ENCODE data around the gene INS.
"Not testable (repeated sequence)": the region's sequence is repeated elsewhere in the genome, so short reads cannot be mapped to it uniquely, and the experiment has no call there.

The INS gene

DNA sequence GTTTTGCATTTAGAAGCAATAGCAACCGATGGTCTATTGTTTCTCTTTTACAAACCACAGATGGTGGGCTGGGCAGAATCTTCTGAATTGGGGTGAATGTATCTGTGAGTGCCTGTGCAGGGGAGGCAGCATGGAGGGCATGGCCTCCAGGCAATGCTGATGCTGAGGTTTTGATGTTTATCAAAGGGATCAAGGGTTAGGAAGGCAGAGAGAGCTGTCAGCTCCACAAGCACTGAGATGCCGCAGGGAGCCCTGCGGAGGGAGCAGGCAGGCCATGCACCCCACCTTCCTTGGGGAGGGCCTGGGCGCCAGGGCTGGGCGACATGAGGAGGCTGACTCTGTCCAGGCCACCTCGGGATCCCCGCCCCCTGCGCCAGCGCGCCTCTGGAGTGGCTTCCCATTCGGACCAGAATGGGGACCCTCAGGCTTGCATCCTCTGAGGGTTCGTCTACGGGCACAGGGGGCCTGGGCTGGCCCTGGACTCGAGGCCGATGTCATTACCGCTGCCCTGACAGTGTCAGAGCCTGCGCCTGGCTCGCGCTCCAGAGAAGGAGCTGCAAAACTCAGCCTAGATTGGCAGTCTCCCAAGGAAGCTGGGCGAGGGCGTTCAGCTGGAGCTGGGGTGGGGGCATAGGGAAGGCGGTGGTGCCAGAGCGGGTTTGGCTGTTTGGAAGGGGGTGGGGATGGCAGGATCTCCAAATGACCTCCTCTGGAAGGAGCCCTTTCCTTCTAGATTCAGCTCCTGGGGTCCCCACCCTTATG, 24.5 kb upstream of the INS start:
- no peak overlapping the region for H3K9ac ChIP-seq (ENCODE audit: low read length)
- H3K4me1 ChIP-seq (ENCODE audit: control insufficient read depth, insufficient read depth, low read length), result no peaks in the 10 kb centered on the region
- no peaks in the 10 kb centered on the region for H3K36me3 ChIP-seq (ENCODE audit: control insufficient read depth, insufficient read depth, low read length)
- no peak overlapping the region for H3K4me3 ChIP-seq (ENCODE audit: low read length)
- no peak overlapping the region for H3K27ac ChIP-seq (ENCODE audit: low read depth, low read length)
- H3K27me3 ChIP-seq (ENCODE audit: control insufficient read depth, insufficient read depth, low read length), result peaks cover 11% of the 10 kb centered on the region

DNA sequence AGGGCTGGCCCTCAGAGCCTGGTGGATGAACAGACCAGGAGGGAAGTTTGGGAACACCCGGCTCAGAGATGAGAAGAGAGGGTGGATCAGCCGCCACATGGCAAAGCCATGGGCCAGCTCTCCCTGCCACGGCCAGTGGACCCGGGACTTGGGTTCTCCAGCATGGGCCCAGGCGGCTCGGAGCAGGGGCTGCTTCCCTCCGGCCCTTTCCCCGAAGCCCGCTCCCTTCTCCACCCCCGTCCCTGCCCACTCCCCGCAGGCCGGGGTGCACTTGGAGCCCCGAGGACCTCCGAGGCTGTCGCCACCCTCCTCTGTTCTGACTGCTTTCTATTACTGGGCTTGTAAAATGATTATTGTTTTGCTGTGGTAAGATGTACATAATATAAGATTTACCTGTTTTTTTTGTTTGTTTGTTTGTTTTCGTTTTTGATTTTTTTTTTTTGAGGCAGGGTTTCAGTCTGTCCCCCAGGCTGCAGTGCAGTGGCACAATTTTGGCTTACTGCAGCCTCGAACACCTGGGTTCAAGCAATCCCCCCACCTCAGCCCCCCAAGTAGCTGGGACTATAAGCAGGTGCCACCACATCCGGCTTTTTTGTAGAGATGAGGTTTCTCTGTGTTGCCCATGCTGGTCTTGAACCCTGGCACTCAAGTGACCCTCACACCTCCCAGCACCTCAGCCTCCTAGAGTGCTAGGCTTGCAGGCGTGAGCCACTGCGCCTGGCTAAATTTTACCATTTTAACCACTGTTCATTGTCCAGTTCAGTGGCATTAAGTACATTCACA, 21.9 kb upstream of the INS start:
- Histone ChIP-seq H3K9ac (ENCODE audit: low read length) (no peak overlapping the region), H3K27ac (ENCODE audit: low read depth, low read length) (no peak overlapping the region), H3K4me1 (ENCODE audit: control insufficient read depth, insufficient read depth, low read length) (no peaks in the 10 kb centered on the region), H3K36me3 (ENCODE audit: control insufficient read depth, insufficient read depth, low read length) (no peaks in the 10 kb centered on the region), H3K4me3 (ENCODE audit: low read length) (no peak overlapping the region), H3K27me3 (ENCODE audit: control insufficient read depth, insufficient read depth, low read length) (peaks cover 9% of the 10 kb centered on the region)

DNA sequence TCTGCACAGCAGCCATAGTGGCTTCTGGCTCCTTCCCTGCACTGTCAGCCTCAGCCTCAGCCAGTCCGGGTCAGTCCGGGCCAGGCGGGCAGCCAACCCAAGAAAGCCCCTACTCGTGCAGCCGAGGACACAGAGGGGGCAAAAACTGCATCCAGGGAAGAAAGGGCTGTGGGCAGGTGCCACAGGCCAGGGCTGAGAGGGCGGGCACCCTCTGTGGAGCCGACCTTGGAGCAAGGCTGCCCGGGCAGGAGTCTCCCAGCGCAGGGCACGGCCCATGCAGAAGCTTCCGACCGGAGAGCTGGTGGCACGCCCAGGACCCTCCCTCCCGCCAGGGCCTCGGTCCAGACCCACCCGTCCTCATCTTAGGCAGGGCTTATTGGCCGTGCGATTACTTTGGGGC, 21.1 kb upstream of the INS start:
- Histone ChIP-seq H3K9ac (ENCODE audit: low read length) (no peak overlapping the region), H3K27ac (ENCODE audit: low read depth, low read length) (no peak overlapping the region), H3K36me3 (ENCODE audit: control insufficient read depth, insufficient read depth, low read length) (no peaks in the 10 kb centered on the region), H3K4me1 (ENCODE audit: control insufficient read depth, insufficient read depth, low read length) (no peaks in the 10 kb centered on the region), H3K27me3 (ENCODE audit: control insufficient read depth, insufficient read depth, low read length) (peaks cover 9% of the 10 kb centered on the region), H3K4me3 (ENCODE audit: low read length) (no peak overlapping the region)

DNA sequence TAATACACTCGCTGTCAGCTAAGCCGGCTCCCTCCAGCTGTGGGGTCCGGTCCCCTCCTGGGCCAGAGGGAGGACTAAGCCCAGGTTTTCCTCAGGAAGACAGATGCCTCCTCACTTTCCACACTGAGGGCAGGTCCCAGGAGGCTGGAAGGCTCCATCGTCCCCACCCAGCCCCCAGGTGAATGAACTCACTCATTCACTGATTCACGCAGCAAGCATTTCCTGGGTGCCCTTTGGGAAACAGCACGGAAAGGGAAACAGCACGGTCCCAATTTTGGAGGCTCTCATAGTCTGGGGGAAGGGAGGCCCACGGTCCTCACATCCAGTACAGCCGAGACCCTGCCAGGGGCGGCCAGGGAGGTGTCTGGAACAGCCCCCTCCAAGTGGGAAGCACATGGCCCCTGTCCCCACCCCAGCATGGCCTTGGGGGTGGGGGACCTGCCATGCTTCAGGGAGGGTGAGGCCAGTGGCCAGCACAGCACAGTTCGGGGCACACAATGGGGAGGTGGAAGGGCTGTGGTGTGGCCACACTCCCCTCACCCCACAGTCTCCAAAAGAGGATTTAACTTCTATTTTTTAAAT, 19.9 kb upstream of the INS start:
- no peak overlapping the region for H3K4me3 ChIP-seq (ENCODE audit: low read length)
- H3K27me3 ChIP-seq (ENCODE audit: control insufficient read depth, insufficient read depth, low read length), result peaks cover 5% of the 10 kb centered on the region
- no peak overlapping the region for H3K27ac ChIP-seq (ENCODE audit: low read depth, low read length)
- H3K4me1 ChIP-seq (ENCODE audit: control insufficient read depth, insufficient read depth, low read length), result no peaks in the 10 kb centered on the region
- no peaks in the 10 kb centered on the region for H3K36me3 ChIP-seq (ENCODE audit: control insufficient read depth, insufficient read depth, low read length)
- no peak overlapping the region for H3K9ac ChIP-seq (ENCODE audit: low read length)

DNA sequence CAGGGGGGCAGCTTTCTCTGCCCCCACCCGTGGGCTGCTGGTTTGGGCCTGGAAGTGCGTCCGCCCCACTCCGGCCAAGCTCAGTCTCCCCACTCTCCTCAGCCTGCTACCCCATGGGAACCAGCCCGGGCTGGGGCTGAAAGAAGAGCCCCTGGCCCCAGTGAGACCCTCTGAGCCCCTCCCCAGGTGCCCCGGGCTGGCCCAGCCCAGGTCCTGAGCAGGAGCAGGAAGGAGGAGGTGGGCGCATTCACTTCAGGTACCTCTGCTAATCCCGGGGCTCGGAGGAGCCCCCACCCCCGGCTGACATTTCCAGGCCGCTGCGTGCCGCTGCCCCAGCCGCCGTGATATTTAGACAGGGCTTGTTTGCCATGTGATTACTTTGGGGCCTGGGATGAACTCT, 19.3 kb upstream of the INS start:
- Histone ChIP-seq H3K4me1 (ENCODE audit: control insufficient read depth, insufficient read depth, low read length) (no peaks in the 10 kb centered on the region), H3K36me3 (ENCODE audit: control insufficient read depth, insufficient read depth, low read length) (no peaks in the 10 kb centered on the region), H3K9ac (ENCODE audit: low read length) (no peak overlapping the region), H3K27me3 (ENCODE audit: control insufficient read depth, insufficient read depth, low read length) (peaks cover 2% of the 10 kb centered on the region), H3K4me3 (ENCODE audit: low read length) (no peak overlapping the region), H3K27ac (ENCODE audit: low read depth, low read length) (no peak overlapping the region)

DNA sequence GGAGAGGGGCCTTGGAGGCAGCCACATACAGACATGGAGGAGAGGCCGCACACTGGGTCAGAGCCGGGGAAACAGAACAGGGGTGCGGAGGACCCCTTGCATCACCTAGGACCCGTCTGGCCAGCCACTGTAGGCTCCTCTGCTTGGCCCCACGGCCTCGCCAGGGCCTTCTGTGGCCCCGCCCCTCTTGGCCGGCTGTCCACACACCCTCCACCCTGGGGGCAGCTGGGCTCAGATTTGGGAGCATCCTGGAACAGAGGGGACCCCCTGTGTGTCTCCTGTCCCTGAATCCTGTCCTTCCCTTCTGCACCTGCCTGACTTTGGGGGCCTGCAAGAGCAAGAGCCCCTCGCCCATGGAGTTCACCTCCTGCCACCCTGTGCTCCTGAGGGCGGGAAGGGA, 18.5 kb upstream of the INS start:
- Histone ChIP-seq H3K9ac (ENCODE audit: low read length) (no peak overlapping the region), H3K4me3 (ENCODE audit: low read length) (no peak overlapping the region), H3K27ac (ENCODE audit: low read depth, low read length) (no peak overlapping the region), H3K27me3 (ENCODE audit: control insufficient read depth, insufficient read depth, low read length) (no peaks in the 10 kb centered on the region), H3K36me3 (ENCODE audit: control insufficient read depth, insufficient read depth, low read length) (no peaks in the 10 kb centered on the region), H3K4me1 (ENCODE audit: control insufficient read depth, insufficient read depth, low read length) (no peaks in the 10 kb centered on the region)

DNA sequence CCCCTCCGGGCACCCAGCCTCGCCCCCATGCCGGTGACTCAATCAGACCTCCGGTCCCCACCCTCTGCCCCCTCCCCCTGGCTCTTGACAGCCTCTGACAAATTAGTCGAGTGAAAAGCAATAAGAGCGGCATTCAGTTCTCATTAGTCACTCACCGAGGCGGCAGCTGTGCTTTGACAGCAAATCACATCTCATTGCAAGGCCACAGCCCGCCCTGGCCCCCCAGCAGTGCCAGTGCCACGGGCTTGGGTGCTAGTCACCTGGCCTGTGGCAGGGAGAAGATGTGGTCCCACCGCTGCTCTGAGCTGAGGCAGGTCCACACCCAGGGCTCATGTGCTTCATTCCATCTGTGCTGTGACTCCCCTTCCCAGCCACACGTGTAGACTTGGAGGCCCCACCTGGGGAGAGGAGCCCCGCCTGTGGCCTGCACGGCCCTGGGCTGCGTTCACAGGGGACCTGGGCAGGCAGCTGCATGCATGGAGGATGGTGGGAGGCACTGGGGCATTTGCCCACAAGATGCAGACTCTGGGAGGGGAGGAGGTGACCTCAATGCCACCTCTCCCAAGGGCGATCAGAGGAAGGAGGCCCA, 18.0 kb upstream of the INS start:
- Histone ChIP-seq H3K9ac (ENCODE audit: low read length) (no peak overlapping the region), H3K27me3 (ENCODE audit: control insufficient read depth, insufficient read depth, low read length) (no peaks in the 10 kb centered on the region), H3K4me3 (ENCODE audit: low read length) (no peak overlapping the region), H3K4me1 (ENCODE audit: control insufficient read depth, insufficient read depth, low read length) (no peaks in the 10 kb centered on the region), H3K27ac (ENCODE audit: low read depth, low read length) (no peak overlapping the region), H3K36me3 (ENCODE audit: control insufficient read depth, insufficient read depth, low read length) (no peaks in the 10 kb centered on the region)

DNA sequence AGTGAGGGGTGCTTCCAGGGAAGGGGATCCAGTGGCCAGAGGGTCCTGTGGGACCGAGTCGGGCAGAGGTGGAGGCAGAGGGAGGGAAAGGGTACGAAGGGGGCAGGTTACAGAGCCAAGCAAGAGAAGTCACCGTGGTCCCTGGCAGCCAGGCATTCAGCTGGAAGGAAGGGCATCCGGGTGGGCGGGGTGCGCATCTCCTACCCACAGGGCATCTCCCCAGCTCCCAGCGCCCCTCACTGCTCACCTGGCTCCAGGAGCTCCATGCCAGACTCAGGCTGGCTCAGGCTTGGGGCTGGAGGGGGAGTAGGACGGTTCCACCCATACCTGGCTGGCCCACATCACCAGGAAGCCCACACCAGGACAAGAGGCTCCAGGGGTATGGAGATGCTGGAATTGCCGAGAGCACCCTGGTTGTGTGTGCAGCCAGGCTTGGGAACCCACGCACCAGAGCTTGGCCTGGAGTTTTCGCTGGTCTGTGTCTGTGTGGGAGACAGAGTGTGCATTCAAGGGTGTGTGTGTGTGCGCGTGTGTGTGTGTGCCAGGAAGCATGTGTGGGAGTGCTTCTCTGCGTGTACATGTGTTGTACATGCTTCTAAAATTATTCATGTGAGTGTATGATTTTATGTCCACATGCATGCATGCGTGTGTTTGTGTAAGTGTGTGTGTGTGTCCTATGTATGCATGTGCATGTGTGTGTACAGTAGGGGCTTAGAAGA, 17.2 kb upstream of the INS start:
- H3K27ac ChIP-seq (ENCODE audit: low read depth, low read length); H3K36me3 ChIP-seq (ENCODE audit: control insufficient read depth, insufficient read depth, low read length); H3K27me3 ChIP-seq (ENCODE audit: control insufficient read depth, insufficient read depth, low read length); H3K9ac ChIP-seq (ENCODE audit: low read length); H3K4me1 ChIP-seq (ENCODE audit: control insufficient read depth, insufficient read depth, low read length); H3K4me3 ChIP-seq (ENCODE audit: low read length): not testable (repeated sequence)

DNA sequence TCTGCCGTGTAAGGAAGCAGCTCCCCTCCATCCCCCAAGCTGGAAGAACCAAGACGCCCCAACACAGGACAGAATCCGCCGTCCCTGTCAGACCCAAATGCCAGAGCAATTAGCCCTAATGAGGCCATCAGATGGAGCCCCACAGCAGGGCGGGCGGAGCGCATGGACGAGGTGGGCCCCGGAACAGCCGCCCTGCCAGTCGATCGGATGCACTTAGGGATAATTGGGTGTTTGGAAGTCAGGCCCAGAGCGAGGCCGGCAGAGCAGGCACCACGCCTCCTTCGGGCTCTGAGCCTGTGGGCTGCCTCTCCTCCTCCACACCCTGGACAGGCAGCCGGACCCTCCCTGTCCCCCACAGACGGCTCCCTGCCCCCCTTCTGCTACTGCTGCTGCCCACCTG, 16.1 kb upstream of the INS start:
- Histone ChIP-seq H3K27me3 (ENCODE audit: control insufficient read depth, insufficient read depth, low read length) (no peaks in the 10 kb centered on the region), H3K36me3 (ENCODE audit: control insufficient read depth, insufficient read depth, low read length) (no peaks in the 10 kb centered on the region)

DNA sequence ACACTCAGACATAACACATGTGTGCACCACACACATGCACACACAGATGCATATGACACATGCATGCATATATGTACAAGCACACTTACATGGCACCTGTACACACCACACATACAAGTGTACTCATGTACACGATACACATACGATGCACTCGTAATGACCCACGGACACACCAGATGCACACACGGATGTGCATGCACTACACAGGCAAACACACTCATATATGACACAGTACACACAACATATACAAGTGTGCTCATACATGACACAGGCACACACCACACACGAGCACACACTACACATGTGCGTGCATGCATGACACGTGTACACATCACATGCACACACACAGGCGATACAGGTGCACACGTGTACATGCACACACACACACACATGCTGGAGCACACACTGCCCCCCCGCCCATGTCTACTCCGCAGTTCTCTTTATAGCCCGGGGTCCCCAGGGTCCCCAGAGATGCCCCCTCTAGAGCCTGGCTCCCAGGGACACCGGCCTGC, 15.4 kb upstream of the INS start:
- no peak overlapping the region for H3K9ac ChIP-seq (ENCODE audit: low read length)
- no peak overlapping the region for H3K4me3 ChIP-seq (ENCODE audit: low read length)
- no peak overlapping the region for H3K27ac ChIP-seq (ENCODE audit: low read depth, low read length)
- no peaks in the 10 kb centered on the region for H3K4me1 ChIP-seq (ENCODE audit: control insufficient read depth, insufficient read depth, low read length)
- no peaks in the 10 kb centered on the region for H3K36me3 ChIP-seq (ENCODE audit: control insufficient read depth, insufficient read depth, low read length)
- H3K27me3 ChIP-seq (ENCODE audit: control insufficient read depth, insufficient read depth, low read length), result no peaks in the 10 kb centered on the region

More for the DNA sequence above, 16.1 kb upstream of the INS start:
- no peak overlapping the region for H3K9ac ChIP-seq (ENCODE audit: low read length)
- H3K4me3 ChIP-seq (ENCODE audit: low read length), result no peak overlapping the region
- no peaks in the 10 kb centered on the region for H3K4me1 ChIP-seq (ENCODE audit: control insufficient read depth, insufficient read depth, low read length)
- no peak overlapping the region for H3K27ac ChIP-seq (ENCODE audit: low read depth, low read length)

DNA sequence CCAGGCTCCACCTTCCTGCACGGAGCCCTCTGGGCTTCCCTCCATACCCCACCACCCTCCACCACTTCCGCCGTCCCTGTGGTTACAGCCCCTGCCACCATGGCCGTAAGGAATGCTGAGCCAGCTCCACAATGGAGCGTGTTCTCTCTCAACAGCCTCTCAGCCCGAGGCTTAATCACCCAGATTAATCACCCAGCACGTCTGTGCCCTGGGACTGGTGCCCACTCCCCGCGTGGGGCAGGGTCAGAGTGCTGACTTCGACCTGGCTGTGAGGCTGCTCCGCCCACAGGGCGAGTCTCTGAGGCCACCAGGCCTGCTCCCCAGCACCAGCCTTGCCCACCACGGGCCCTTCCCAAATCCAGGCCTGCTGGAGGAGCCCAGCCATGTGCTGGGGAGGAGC, 14.7 kb upstream of the INS start:
- Histone ChIP-seq H3K36me3 (ENCODE audit: control insufficient read depth, insufficient read depth, low read length) (no peaks in the 10 kb centered on the region), H3K27me3 (ENCODE audit: control insufficient read depth, insufficient read depth, low read length) (no peaks in the 10 kb centered on the region), H3K27ac (ENCODE audit: low read depth, low read length) (no peak overlapping the region), H3K4me1 (ENCODE audit: control insufficient read depth, insufficient read depth, low read length) (no peaks in the 10 kb centered on the region), H3K9ac (ENCODE audit: low read length) (no peak overlapping the region), H3K4me3 (ENCODE audit: low read length) (no peak overlapping the region)

DNA sequence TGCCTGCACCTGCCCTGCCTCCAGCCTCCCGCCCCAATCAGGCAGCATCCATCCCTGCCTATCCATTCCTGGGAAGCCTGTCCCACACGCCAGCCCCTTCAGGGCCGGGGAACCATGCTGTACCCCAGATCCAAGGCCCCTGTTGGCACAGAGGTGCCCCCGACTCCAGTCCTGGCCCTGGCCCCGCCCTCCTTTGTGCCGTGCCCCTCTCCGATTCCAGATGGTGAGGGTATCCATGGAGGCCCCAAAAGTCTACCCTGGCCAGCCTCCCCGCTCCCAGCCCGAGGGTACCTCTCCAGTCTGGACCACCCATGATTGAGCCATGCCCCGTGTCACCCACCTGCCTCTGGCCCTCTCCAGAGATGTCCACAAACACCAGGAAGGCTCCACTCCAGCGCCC, 13.4 kb upstream of the INS start:
- Histone ChIP-seq H3K27ac (ENCODE audit: low read depth, low read length) (no peak overlapping the region), H3K9ac (ENCODE audit: low read length) (no peak overlapping the region), H3K4me3 (ENCODE audit: low read length) (no peak overlapping the region), H3K36me3 (ENCODE audit: control insufficient read depth, insufficient read depth, low read length) (no peaks in the 10 kb centered on the region), H3K27me3 (ENCODE audit: control insufficient read depth, insufficient read depth, low read length) (no peaks in the 10 kb centered on the region), H3K4me1 (ENCODE audit: control insufficient read depth, insufficient read depth, low read length) (no peaks in the 10 kb centered on the region)
